GM21737 (cell line): Measurements from ENCODE around the gene STX19.

ENCODE experiments used
- ATAC-seq: cut with Tn5 transposase; IDR thresholded peaks from one replicate; pipeline ENCODE4 v1.9.1; 2021; ENCODE audit warnings: mild to moderate bottlenecking, moderate library complexity; ENCODE audit not compliant: unreplicated experiment

The STX19 gene

GRCh38 chr3:94036909-94037507 lies 8.6 kb upstream of the STX19 start:
- ATAC-seq = no peak

- ATAC-seq = no peak
Measured at GRCh38 chr3:94026623-94027022, 1.8 kb downstream of the STX19 start.

- ATAC-seq = no peak
Measured at GRCh38 chr3:94024385-94024784, 4.0 kb downstream of the STX19 start.

- no peak for ATAC-seq
Measured at GRCh38 chr3:94020293-94020692, 8.1 kb downstream of the STX19 start.

GRCh38 chr3:94019659-94020058 lies 8.7 kb downstream of the STX19 start:
- ATAC-seq = no peak

GRCh38 chr3:94015025-94015424 lies 13.4 kb downstream of the STX19 start:
- ATAC-seq = no peak

- no peak for ATAC-seq
Measured at GRCh38 chr3:94012185-94012584, 16.2 kb downstream of the STX19 start.

- no peak for ATAC-seq
Measured at GRCh38 chr3:94011233-94011711, 17.1 kb downstream of the STX19 start.

GRCh38 chr3:94009608-94010007 lies 18.8 kb downstream of the STX19 start:
- no peak for ATAC-seq

- no peak for ATAC-seq
Measured at GRCh38 chr3:94008253-94008652, 20.1 kb downstream of the STX19 start.

GRCh38 chr3:94004301-94004910 lies 24.0 kb downstream of the STX19 start:
- peak; percentile 91 for ATAC-seq

- no peak for ATAC-seq
Measured at GRCh38 chr3:94001827-94002495, 26.4 kb downstream of the STX19 start.

GRCh38 chr3:94001191-94001590 lies 27.2 kb downstream of the STX19 start:
- ATAC-seq = no peak

- no peak for ATAC-seq
Measured at GRCh38 chr3:93994056-93994455, 34.3 kb downstream of the STX19 start.

- ATAC-seq = no peak
Measured at GRCh38 chr3:93992207-93992606, 36.2 kb downstream of the STX19 start.

GRCh38 chr3:93991631-93992030 lies 36.8 kb downstream of the STX19 start:
- no peak for ATAC-seq

GRCh38 chr3:93989241-93989640 lies 39.2 kb downstream of the STX19 start:
- ATAC-seq = no peak

- no peak for ATAC-seq
Measured at GRCh38 chr3:93988764-93989163, 39.6 kb downstream of the STX19 start.

GRCh38 chr3:93988283-93988682 lies 40.1 kb downstream of the STX19 start:
- ATAC-seq = no peak

- no peak for ATAC-seq
Measured at GRCh38 chr3:93984618-93985017, 43.8 kb downstream of the STX19 start.

- no peak for ATAC-seq
Measured at GRCh38 chr3:93983408-93983807, 45.0 kb downstream of the STX19 start.

GRCh38 chr3:93981649-93982048 lies 46.7 kb downstream of the STX19 start:
- no peak for ATAC-seq
